Brain microvascular endothelial cell (primary cell): Measurements from ENCODE around the gene MYLK.
A peak's percentile ranks its signal among the peaks of the same experiment; 100 is the strongest.

Experiments used
- DNase-seq: peaks from one replicate; pipeline ENCODE4 v3.0.0-alpha.2; 2020
- H3K27ac ChIP-seq: fragments of 250-450 bp; sonication (Bioruptor Pico); 2 replicates; pipeline ENCODE4 v1.5.1; 2020; ENCODE audit warnings: mild to moderate bottlenecking, moderate library complexity
- H3K27me3 ChIP-seq: fragments of 250-450 bp; sonication (Bioruptor Pico); replicated peaks from 2 replicates; pipeline ENCODE4 v1.5.1; 2020; ENCODE audit warnings: mild to moderate bottlenecking
- H3K36me3 ChIP-seq: fragments of 250-450 bp; sonication (Bioruptor Pico); replicated peaks from 2 replicates; pipeline ENCODE4 v1.5.1; 2020; ENCODE audit warnings: mild to moderate bottlenecking
- H3K4me3 ChIP-seq: 2 replicates; pipeline ENCODE4 v1.5.1; 2011; ENCODE audit warnings: low read depth, mild to moderate bottlenecking, control low read depth, low read length, moderate library complexity
- in situ Hi-C: cut with HindIII; loops from 2 replicates; pipeline ENCODE4 v1.10.0; 2017; ENCODE audit warnings: low sequenced_read_pairs, low pct_ligation_motif_present
- TF ChIP-seq, protein P1 (sequence below): IDR thresholded peaks from 2 replicates; pipeline ENCODE4 v1.5.1; 2011; ENCODE audit warnings: low read depth, mild to moderate bottlenecking, moderate library complexity, low read length, control low read depth, inconsistent platforms; ENCODE audit errors: missing control alignments

The MYLK gene

GRCh38 chr3:123593381-123593780 is 290.8 kb downstream of the MYLK start:
- H3K27me3 ChIP-seq: no peaks in the 10 kb centered on the region
- H3K27ac ChIP-seq: no peak overlapping the region
- no peak for DNase-seq
- in situ Hi-C loops: no loop called here
- no peak overlapping the region for H3K4me3 ChIP-seq
- TF ChIP-seq, protein P1, sequence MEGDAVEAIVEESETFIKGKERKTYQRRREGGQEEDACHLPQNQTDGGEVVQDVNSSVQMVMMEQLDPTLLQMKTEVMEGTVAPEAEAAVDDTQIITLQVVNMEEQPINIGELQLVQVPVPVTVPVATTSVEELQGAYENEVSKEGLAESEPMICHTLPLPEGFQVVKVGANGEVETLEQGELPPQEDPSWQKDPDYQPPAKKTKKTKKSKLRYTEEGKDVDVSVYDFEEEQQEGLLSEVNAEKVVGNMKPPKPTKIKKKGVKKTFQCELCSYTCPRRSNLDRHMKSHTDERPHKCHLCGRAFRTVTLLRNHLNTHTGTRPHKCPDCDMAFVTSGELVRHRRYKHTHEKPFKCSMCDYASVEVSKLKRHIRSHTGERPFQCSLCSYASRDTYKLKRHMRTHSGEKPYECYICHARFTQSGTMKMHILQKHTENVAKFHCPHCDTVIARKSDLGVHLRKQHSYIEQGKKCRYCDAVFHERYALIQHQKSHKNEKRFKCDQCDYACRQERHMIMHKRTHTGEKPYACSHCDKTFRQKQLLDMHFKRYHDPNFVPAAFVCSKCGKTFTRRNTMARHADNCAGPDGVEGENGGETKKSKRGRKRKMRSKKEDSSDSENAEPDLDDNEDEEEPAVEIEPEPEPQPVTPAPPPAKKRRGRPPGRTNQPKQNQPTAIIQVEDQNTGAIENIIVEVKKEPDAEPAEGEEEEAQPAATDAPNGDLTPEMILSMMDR: no peak
- no peaks in the 10 kb centered on the region for H3K36me3 ChIP-seq

- in situ Hi-C loops: no loop called here
- TF ChIP-seq, protein P1: no peak
- Histone ChIP-seq H3K27me3 (no peaks in the 10 kb centered on the region), H3K36me3 (no peaks in the 10 kb centered on the region), H3K4me3 (no peak overlapping the region), H3K27ac (no peak overlapping the region)
- DNase-seq: no peak
Observed at GRCh38 chr3:123590685-123591450, 293.3 kb downstream of the MYLK start.

DNA sequence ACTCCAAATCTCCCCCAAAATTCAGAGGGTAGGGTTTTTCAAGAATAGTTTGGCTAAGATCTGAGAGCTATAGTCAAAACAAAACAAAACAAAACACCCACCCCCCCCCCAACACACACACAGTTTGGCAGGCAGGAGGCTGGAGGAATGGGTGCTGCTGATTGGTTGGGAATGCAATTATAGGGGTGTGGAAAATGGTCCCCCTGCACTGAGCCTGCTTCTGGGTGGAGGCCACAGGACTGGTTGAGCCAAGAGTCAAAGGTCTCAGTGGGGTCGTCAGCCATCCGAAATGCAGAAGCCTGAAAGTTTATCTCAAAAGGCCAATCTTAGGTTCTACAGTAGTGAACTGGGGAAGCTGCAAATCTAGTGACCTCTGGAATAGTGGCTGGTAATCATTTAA is 296.7 kb downstream of the MYLK start:
- in situ Hi-C loops: no loop called here
- no peak overlapping the region for H3K4me3 ChIP-seq
- TF ChIP-seq, protein P1: no peak
- no peak for DNase-seq
- H3K27me3 ChIP-seq: no peaks in the 10 kb centered on the region
- H3K27ac ChIP-seq: peak overlapping the region; percentile 19
- H3K36me3 ChIP-seq: no peaks in the 10 kb centered on the region

DNA sequence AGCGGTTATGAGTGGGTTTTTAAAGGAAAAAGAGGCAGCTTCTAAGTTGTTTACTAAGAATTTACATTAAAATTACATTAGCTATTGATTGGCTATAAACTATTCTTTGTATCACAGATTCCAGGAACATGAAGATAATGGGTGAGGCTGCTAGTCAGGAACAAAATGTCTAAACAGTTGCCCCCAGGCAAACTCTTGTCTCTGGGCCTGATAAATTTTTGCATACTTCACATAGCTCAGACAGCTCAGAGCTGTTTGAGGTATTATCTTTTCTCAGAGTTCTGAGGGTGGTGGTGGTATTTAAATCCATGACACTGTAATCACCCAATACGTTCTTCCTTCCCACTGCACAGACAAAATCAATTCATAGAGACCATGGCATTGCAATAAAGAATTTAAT is 297.2 kb downstream of the MYLK start:
- H3K4me3 ChIP-seq: no peak overlapping the region
- TF ChIP-seq, protein P1: no peak
- DNase-seq: peak; percentile 48
- no peaks in the 10 kb centered on the region for H3K36me3 ChIP-seq
- H3K27ac ChIP-seq: peak overlapping the region; percentile 82
- in situ Hi-C loops: no loop called here
- no peaks in the 10 kb centered on the region for H3K27me3 ChIP-seq

DNA sequence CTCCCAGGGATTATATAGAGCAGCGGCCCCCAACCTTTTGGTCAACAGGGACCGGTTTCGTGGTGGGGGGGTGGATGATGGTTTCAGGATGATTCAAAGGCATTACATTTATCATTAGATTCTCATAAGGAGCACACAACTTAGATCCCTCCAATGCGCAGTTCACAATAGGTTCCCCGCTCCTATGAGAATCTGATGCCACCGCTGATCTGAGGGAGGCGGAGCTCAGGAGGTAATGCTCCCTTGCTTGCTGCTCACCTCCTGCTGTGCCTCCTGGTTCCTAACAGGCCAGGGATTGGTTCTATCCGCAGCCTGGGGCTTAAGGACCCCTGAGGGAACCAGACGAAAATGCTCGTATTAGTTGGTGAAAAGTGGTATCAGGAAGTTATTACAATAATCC is 298.0 kb downstream of the MYLK start:
- DNase-seq: peak; percentile 61
- Histone ChIP-seq H3K27me3 (no peaks in the 10 kb centered on the region), H3K36me3 (no peaks in the 10 kb centered on the region), H3K4me3 (peak overlapping the region; percentile 85), H3K27ac (peak overlapping the region; percentile 82)
- TF ChIP-seq, protein P1: no peak
- in situ Hi-C loops: no loop called here
